ENCODE data around the gene DCUN1D2. TPM values are rescaled to one million over a fixed set of nuclear protein-coding genes. Genes with fewer than 3 reads are reported as not detected.

DCUN1D2 gene
- total and polyA plus RNA-seq, 12 donors: 40.9 to 307 (median 219) TPM

DNA sequence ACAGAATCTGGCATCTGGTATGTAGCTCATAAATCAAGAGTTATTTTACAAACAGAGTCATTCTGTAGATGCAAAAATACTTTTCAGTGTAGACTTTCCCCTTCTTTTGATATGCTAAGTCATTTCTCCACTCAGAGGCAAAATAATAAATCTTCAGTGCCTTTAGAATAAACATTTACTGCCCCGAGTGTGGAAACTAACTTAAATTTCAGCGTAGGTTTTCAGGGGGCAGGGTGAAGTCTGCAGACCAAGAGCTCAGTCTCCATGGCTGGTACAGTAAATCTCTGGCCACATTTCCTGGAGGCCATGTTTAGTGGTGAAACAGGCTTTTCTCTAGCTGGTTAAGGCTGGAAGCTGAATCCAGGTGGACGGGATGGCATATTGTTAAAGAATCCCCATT is 24.1 kb downstream of the DCUN1D2 start:
- H3K36me3 ChIP-seq: peaks cover 0 to 80% (median 16%) of the 10 kb centered on the region in 9 donors
- TF ChIP-seq CTCF (IDR thresholded peaks at IDR 0.05): no peak

DNA sequence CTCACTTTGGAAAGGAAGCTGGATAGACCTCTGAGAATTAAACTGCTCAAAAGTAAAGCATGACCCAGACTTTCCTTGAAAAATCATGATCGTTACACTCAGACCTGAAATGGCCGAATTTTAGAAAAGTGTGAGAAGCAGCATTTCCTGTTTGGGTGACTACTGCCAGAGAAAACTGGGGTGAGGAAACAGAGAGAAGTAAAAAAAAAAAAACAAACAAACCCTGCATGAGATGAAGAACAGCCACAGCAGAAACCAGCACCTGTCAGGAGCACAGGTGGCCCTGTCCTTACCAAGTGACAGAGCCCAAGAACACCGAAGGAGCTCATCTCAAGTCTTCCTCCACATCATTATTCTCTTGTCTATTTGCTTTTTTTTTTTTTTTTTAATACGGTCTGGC is 25.2 kb downstream of the DCUN1D2 start:
- Histone ChIP-seq H3K9me3 (no peaks in the 10 kb centered on the region), H3K27me3 (no peaks in the 10 kb centered on the region), H3K36me3 (peaks cover 0 to 91% (median 22%) of the 10 kb centered on the region in 9 donors), H3K27ac (no peak overlapping the region), H3K4me1 (peaks cover 0 to 19% (median 0%) of the 10 kb centered on the region in 9 donors), H3K4me3 (no peak overlapping the region)
- intact Hi-C loops (cut with DNase I): loop anchor here in 1 of 10 donors (10.0 kb wide), 1 partner anchor 90 kb away; no protein-coding TSS in a partner anchor
- 74 to 83% methylated on average over 4 of the region's 4 CpGs for WGBS, 2 donors
- no peak for ATAC-seq
- TF ChIP-seq CTCF (IDR thresholded peaks at IDR 0.05): no peak
- DNase-seq: no peak

More for the DNA sequence above, 24.1 kb downstream of the DCUN1D2 start:
- H3K4me3 ChIP-seq: no peak overlapping the region
- no peaks in the 10 kb centered on the region for H3K27me3 ChIP-seq
- WGBS, 2 donors: 97 to 99% methylated on average over 3 of the region's 3 CpGs
- DNase-seq (no peak), ATAC-seq (no peak)
- peaks cover 0 to 11% (median 0%) of the 10 kb centered on the region in 9 donors for H3K4me1 ChIP-seq
- H3K27ac ChIP-seq: no peak overlapping the region
- intact Hi-C loops (cut with DNase I): loop anchor here in 1 of 10 donors (10.0 kb wide), 1 partner anchor 88 kb away; no protein-coding TSS in a partner anchor
- H3K9me3 ChIP-seq: no peaks in the 10 kb centered on the region

DNA sequence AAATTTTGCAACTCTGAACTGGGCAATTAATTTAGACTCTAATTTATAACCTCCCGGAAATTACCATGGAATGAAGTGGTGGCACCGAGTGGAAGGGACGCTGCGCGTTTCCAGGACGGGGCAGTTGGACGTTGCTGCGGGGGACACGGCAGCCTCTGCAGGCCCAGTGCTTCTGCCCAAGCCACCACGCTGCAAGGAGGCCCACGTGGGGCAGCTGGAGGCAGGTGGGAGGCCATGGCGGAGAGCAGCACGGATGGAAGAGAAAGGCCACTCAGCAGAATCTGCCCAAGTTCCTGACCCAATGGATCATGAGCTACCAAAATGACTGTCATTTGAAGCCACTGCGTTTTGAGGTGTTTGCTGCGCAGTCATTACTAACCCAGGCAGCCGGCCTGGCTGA is 26.0 kb downstream of the DCUN1D2 start:
- Histone ChIP-seq H3K9me3 (no peaks in the 10 kb centered on the region), H3K4me1 (peaks cover 0 to 27% (median 0%) of the 10 kb centered on the region in 9 donors), H3K27ac (no peak overlapping the region), H3K27me3 (no peaks in the 10 kb centered on the region), H3K4me3 (no peak overlapping the region), H3K36me3 (peaks cover 4 to 91% (median 30%) of the 10 kb centered on the region in 9 donors)
- intact Hi-C loops (cut with DNase I): loop anchor here in 1 of 10 donors (10.0 kb wide), 1 partner anchor 90 kb away; no protein-coding TSS in a partner anchor
- TF ChIP-seq CTCF (IDR thresholded peaks at IDR 0.05): no peak
- ATAC-seq: no peak
- DNase-seq: no peak
- 89 to 93% methylated on average over 16 of the region's 16 CpGs for WGBS, 2 donors

GRCh38 chr13:113461022-113461751 is 29.3 kb downstream of the DCUN1D2 start:
- TF ChIP-seq CTCF (IDR thresholded peaks at IDR 0.05): no peak
- intact Hi-C loops (cut with DNase I): loop anchor here in 2 of 10 donors (2.0 to 10.0 kb wide), 2 partner anchors 94 to 102 kb away; no protein-coding TSS in a partner anchor
- DNase-seq (no peak), ATAC-seq (peak in 4 of 8 donors; percentile 17 to 65 (median 48))
- peak overlapping the region in 9 of 10 donors; percentile 15 to 72 (median 55) for H3K27ac ChIP-seq
- H3K27me3 ChIP-seq: no peaks in the 10 kb centered on the region
- H3K4me3 ChIP-seq: no peak overlapping the region
- H3K36me3 ChIP-seq: peaks cover 4 to 96% (median 36%) of the 10 kb centered on the region in 9 donors
- H3K9me3 ChIP-seq: no peaks in the 10 kb centered on the region
- 70 to 73% methylated on average over 12 of the region's 12 CpGs for WGBS, 2 donors
- H3K4me1 ChIP-seq: peaks cover 0 to 41% (median 2%) of the 10 kb centered on the region in 9 donors

Data from heart right ventricle (tissue), 16 donors.